ENCODE results near the gene FOXN1.

FOXN1 gene

DNA sequence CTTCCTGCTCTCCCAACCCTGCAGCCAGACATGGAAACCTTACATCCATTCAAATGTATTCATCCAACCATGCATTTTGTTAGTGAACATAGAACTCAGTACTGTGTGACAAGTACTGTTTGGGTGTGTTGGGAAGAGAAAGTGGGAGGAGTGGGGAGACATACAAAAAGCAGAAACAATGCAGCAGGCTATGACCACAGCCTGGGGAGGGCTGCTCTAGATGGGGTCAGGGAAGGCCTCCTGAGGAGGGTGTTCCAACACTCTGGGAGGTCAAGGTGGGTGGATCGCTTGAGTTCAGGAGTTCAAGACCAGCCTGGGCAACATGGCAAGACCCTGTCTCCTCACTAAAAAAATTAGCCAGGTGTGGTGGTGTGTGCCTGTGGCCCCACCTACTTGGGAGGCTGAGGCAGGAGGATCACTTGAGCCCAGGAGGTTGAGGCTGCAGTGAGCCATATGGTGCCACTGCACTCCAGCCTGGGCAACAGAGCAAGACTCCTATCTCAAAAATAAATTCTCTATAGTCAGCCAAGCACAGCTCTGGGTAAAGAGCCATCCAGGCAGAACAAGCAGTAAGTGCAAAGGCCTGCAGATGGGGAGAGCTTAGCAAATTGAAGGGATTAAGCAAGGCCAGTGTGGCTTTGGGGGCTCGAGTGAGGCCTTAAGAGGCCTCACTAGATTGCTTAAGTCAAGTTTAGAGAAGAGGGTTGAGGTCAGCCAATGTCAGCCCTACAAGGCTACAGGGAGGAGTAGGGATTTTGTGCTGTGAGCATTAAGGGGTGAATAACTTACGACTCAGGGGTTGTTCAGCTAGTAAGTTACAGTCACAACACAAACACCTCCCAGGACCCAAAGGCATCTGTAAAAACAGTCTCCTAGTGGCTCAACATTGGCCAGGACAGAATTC lies 27.2 kb upstream of the FOXN1 start:
- DNase-seq: no peak

DNA sequence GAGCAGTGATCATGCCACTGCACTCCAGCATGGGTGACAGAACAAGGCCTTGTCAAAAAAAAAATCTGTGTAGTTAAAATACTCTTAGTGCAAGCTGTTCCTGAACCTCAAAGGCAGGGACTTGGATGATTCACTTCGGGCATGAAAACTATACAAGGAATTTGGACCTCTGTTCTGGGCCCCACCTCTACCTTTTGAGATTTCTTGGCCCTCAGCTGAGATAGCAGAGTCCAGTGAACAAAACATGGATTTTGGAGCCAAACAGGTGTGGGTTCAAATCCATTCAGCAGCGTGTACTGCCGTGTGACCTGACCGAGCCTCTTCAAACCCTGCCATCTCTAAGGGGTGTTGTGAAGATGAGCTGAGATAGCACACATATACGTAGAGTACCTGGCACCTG lies 25.9 kb upstream of the FOXN1 start:
- DNase-seq: no peak

DNA sequence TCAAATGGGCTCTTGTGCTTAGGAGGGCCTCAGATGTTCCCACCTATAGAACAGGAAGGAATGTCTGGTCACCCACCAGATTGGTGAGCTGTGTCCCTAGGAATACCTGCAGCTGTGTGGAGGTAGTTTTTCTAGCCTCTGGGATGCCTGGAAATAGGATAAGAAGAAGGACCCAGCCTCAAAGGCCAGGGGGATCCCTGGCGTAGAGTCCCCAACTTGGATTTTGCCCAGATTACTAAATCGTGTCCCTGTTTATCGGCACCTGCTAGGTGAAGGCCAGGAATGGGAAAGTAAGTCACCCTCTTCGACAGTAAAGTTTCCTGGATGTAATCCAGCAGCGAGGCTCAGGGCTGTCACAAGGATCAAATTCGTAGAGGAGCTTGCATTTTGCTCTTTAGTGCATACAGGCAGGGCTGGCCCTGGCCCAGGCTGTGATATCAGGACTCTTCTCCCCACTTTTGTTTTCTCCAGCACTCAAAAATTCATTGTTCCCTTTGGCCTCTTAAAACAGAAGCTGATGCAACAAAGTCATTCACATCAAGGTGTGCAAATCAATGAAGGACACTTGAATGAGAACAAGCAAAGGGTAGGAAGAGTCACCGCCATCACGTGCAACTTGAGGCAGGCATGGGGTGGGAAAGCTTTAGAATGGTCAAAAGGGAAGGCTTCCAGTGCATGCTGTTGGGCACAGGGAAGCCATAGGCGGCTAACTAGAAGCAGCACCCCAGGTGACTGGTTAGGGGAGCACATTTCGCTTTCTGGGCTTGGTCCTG lies 25.2 kb upstream of the FOXN1 start:
- peak; percentile 29 for DNase-seq

DNA sequence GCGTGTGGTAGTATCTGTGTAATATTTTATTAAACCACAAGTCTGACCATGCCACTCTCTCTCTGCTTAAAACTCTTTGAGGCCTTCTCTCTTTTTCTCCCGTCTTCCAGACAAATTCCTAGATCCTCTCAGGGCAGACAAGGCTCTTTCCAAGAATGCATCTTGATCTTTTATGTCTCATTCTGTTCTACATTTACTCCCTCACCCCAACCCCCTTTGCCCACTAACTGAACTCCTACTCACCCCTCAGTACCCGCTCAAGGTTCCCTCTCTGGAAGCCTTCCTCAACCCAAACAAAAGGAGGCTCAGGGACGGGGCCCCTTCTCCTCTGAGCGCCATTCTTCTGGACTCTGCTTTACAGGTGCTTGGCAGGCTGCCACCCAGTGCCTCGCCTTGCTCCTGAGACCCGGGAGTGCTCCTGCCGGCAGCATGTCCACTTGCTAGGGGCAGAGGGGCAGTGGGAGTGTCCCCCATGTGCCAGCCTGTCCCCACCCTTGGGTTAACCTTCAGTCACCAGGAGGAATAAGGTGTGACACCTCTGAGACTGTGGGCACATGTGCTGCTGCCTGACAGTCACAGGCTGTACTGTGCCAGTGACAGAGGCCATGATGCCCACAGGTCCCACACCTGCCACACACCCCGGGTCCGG lies 23.5 kb upstream of the FOXN1 start:
- no peak for DNase-seq

GRCh38 chr17:28484296-28484695 lies 21.9 kb upstream of the FOXN1 start:
- DNase-seq: no peak

GRCh38 chr17:28485049-28485448 lies 21.1 kb upstream of the FOXN1 start:
- DNase-seq: no peak

GRCh38 chr17:28487881-28488532 lies 18.1 kb upstream of the FOXN1 start:
- DNase-seq: no peak

GRCh38 chr17:28488533-28489276 lies 17.4 kb upstream of the FOXN1 start:
- DNase-seq: no peak

- DNase-seq: no peak
Measured at GRCh38 chr17:28491286-28491685, 14.9 kb upstream of the FOXN1 start.

DNA sequence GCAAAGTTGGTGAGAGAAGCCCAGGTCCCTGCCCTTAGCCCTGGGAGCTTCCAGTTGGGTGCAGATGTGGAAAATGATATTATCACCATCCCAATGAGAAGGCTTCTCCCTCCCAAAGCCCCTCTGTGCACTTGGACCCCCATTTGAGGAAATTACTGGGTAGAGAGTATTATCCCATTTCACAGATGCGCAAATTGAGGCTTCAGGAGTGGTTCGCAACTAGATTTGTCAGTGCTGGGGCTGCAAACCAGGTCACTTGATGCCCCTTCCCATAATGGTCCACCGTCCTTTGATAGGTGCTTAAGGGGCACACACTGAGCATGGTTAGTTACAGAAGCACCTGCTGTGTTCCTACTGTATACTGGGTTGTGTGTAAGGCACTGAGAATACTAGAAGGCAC lies 14.3 kb upstream of the FOXN1 start:
- DNase-seq: no peak

GRCh38 chr17:28492352-28493310 lies 13.5 kb upstream of the FOXN1 start:
- no peak for DNase-seq

DNA sequence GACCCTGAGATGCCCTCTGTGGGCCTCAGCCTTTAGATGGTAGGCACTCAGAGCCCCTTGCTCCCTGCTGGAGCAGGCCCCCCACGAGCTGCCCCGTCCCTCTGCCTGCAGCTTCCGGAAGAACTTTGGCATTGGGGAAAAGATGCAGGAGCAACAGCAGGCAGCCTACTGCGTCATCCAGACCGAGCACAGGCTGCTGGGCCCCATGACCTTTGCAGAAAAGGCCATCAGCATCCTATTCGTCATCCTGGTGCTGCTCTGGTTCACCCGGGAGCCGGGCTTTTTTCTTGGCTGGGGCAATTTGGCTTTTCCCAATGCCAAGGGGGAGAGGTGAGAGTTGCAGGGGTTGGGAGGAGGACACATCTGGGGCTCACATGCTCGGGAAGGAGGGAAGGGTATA lies 12.7 kb upstream of the FOXN1 start:
- DNase-seq: no peak

GRCh38 chr17:28494445-28495188 lies 11.5 kb upstream of the FOXN1 start:
- DNase-seq: no peak

GRCh38 chr17:28495635-28496034 lies 10.5 kb upstream of the FOXN1 start:
- no peak for DNase-seq

- no peak for DNase-seq
Measured at GRCh38 chr17:28497931-28498330, 8.2 kb upstream of the FOXN1 start.

DNA sequence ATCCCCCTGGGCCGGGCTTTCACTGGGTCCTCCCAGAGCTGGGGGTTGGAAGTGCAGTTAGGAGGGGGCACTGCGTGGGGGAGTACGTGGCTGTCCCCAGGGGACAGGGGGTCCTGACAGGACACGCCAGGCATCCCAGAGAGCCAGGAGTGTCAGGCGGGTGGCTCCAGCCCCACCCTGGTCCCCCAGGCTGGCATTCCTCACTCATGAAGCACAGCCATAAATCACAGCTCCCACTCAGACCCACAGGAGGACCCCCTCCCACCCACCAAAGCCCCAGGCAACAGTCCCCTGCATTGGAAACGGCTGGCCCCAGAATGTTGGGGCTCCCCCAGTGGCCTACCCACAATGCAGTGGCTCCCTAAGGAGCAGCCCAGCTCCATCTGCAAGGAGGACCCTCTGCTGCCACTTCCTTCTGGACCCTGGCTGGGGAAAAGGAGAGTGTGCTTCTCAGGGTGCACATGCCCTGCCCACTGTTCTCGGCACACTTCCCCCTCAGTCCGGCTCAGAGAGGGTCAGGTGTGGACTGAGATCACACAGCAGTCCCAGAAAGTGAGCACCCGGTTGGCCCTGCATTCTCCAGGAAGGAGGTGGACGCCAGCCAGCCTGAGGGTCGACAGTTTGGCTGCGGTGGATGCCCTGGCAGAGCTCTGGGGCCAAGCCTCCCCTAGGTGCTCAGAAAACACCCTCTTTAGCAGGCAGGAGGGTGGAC lies 7.3 kb upstream of the FOXN1 start:
- no peak for DNase-seq

DNA sequence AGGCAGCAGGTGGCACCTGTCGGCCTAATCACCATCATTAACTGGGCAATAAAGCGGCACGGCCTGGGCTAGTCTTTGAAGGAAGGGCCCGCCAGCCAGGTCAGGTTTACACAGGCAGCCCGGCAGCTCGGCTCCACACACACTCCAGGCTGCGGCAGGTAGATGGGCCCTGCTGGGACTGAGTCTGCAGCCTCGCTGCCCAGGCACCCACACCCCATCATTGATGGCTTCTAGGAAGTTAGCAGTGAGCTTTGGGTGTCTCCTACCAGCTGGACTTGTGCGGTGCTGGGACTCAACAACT lies 6.8 kb upstream of the FOXN1 start:
- no peak for DNase-seq

DNA sequence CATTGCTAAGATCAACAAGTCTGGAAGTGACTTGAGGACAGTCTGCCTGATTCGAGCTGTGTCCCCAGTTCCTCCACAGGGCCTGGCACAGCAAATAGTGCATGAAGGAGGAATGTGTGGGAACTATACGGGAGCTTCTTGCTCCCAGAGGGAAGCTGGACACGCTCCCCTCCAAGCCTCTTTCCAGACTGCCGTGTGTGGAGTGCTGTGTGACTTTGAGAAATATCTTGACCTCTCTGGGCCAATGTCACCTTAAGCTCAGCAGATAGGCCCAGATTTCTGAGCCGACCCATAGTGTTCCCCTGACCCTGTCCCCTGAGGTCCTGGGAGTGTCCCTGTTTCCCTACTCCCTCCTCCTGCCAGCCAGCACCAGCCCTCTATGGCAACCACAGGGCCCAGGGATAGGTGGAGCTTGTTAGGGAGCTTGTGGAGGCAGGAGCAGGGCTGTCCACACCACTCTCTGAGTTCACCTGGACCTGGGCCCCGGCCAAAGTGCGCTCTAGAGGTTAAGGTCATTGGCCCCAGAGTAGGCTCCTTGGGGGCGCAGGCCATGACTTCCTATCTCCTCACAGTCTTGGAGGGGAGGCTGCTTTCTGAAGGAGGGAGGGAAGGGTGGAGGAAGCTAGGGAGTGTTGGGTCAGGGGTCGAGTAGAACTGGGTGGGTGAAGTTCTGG lies 6.3 kb upstream of the FOXN1 start:
- no peak for DNase-seq

GRCh38 chr17:28500712-28501379 lies 5.3 kb upstream of the FOXN1 start:
- DNase-seq: no peak

Measured in NCI-H187 treated with DMSO at 0.1 percent for 48 hours (cell line).